Measurements from ENCODE around the gene COQ8B.
"Not testable (repeated sequence)": the region's sequence is repeated elsewhere in the genome, so short reads cannot be mapped to it uniquely, and the experiment has no call there.

The COQ8B gene

DNA sequence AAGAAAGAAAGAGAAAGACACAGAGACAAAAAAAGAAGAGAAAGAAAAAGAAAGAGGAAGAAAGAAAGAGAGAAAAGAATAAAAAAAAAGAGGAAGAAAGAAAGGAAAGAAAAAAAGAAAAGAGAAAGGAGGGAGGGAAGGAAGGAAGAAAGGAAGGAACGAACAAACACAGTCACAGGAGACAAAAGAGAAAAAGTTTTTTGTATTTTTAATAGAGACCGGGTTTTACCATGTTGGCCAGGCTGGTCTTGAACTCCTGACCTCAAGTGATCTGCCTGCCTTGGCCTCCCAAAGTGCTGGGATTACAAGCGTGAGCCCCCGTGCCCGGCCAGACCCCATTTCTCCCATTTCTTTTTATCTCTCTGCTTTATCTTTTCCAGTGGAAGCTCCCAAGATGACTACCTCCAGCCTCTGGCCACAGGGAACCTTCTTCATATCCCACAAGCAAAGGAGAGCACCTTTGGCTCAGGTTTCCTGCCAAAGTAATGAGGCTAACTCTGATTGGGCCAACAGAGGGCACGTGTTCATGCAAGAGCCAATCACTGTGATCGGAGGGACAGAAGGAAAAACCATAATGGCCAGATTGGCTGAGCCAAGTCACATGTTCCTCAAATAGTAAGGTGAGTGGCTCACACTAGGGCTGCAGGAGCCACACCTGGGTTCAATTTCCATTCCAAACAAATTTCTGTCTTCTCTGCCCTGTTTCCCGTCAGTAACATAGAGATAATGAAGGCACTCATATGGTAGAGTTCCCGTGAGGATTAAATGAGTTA lies 66.6 kb downstream of the COQ8B start:
- not testable (repeated sequence) for H3K27ac Mint-ChIP-seq; H3K9me3 Mint-ChIP-seq; H3K36me3 Mint-ChIP-seq (ENCODE audit: low read depth); H3K4me3 Mint-ChIP-seq; H3K4me1 Mint-ChIP-seq (ENCODE audit: low read depth); DNase-seq (ENCODE audit: low spot score); H3K27me3 Mint-ChIP-seq (ENCODE audit: low read depth)

- peaks cover 4% of the 10 kb centered on the region for H3K27me3 Mint-ChIP-seq (ENCODE audit: low read depth)
- H3K4me3 Mint-ChIP-seq = no peak overlapping the region
- peaks cover 5% of the 10 kb centered on the region for H3K4me1 Mint-ChIP-seq (ENCODE audit: low read depth)
- H3K36me3 Mint-ChIP-seq (ENCODE audit: low read depth) = no peaks in the 10 kb centered on the region
- DNase-seq (ENCODE audit: low spot score) = no peak
- no peak overlapping the region for H3K27ac Mint-ChIP-seq
- H3K9me3 Mint-ChIP-seq = no peaks in the 10 kb centered on the region
Measured at GRCh38 chr19:40646743-40647254, 69.9 kb downstream of the COQ8B start.

GRCh38 chr19:40642757-40643305 lies 73.9 kb downstream of the COQ8B start:
- Mint-ChIP-seq H3K4me1 (ENCODE audit: low read depth) (peaks cover 5% of the 10 kb centered on the region), H3K36me3 (ENCODE audit: low read depth) (no peaks in the 10 kb centered on the region), H3K4me3 (no peak overlapping the region), H3K9me3 (no peaks in the 10 kb centered on the region), H3K27me3 (ENCODE audit: low read depth) (peaks cover 4% of the 10 kb centered on the region), H3K27ac (no peak overlapping the region)
- DNase-seq (ENCODE audit: low spot score) = no peak

GRCh38 chr19:40642051-40642706 lies 74.5 kb downstream of the COQ8B start:
- Mint-ChIP-seq H3K9me3 (no peaks in the 10 kb centered on the region), H3K27ac (no peak overlapping the region), H3K4me3 (no peak overlapping the region), H3K27me3 (ENCODE audit: low read depth) (peaks cover 4% of the 10 kb centered on the region), H3K4me1 (ENCODE audit: low read depth) (peaks cover 5% of the 10 kb centered on the region), H3K36me3 (ENCODE audit: low read depth) (no peaks in the 10 kb centered on the region)
- DNase-seq (ENCODE audit: low spot score) = no peak
